CD4-positive, alpha-beta T cell treated with Interleukin-12 subunit alpha and Interleukin-12 subunit beta, for 1 hour (primary cell): ENCODE measurements around the gene ZEB2.

Experiments used
- DNase-seq: peaks from one replicate; pipeline ENCODE4 v3.0.0-alpha.2; 2020

ZEB2 gene

DNA sequence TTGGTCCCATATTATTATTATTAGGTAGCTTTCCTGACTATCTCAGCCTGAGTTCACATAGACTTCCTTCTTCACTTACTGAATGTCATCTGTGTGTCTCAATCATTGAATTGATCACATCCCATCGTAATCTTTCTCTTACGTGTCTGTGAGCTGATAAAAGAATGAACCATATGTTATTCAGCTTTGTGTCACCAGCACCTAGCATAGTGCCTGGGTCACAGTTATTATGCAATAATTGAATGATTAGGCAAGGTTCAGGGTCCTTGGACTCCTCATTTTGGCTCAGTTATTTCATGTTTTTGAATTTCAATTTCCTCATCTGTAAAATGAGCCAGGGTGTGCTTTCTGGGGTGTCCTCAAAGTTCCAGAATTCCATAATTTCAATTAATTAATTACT is 107.2 kb downstream of the ZEB2 start:
- no peak for DNase-seq

DNA sequence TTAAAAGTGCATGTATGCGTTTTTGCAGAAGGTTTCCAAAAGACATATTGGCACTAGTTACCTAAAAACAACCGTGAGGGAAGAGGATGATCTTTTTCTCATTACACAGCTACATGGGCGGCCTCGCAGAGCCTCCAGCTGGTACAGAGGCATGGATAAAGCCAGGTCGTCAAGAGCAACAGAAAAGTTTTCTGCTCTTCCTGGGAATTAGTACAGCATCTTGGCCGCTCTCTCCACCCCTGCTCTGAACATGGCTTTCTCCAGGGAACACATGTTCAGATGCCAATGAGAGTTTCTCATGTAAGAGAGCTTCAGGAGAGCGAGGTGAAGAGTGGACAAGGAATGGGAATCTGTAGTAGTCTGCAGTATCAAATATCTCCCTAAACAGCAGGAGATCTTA is 108.4 kb downstream of the ZEB2 start:
- DNase-seq = no peak

DNA sequence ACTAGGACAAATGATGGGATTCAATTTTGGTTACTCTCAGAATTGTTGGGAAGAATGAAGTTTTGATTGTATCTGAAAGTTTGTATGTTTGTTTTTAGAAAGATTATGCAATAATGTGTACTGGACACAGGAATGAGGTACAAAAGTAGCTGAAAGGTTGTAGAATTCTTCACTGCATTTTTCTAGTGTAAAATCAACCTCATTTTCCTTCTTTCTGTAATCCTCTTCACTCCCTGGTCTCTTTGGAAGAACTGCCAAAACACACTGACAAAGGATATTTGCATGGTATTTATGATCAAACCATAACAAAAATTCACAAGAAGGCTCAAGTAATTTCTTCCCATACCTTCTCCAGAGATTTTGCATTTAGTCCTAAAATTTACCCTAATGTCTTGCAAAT is 110.7 kb downstream of the ZEB2 start:
- no peak for DNase-seq

DNA sequence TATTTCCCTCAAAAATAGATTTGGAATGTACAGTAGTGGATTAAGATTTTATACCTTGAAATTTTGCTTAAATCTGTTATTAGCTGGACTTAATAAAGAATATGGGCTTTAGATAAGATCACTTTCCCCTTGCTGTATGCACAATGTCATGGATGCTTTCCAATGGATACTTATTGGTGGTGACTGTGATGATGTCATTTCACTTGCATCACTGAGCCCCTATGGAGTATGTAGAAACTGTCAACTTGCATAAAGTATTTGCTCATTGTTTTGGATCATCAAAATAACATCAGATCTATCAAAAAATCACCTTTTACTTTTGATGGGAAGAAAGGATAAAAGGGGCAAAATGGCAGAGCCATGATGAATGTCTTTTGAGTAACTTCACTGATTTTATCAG is 112.7 kb downstream of the ZEB2 start:
- DNase-seq = no peak

DNA sequence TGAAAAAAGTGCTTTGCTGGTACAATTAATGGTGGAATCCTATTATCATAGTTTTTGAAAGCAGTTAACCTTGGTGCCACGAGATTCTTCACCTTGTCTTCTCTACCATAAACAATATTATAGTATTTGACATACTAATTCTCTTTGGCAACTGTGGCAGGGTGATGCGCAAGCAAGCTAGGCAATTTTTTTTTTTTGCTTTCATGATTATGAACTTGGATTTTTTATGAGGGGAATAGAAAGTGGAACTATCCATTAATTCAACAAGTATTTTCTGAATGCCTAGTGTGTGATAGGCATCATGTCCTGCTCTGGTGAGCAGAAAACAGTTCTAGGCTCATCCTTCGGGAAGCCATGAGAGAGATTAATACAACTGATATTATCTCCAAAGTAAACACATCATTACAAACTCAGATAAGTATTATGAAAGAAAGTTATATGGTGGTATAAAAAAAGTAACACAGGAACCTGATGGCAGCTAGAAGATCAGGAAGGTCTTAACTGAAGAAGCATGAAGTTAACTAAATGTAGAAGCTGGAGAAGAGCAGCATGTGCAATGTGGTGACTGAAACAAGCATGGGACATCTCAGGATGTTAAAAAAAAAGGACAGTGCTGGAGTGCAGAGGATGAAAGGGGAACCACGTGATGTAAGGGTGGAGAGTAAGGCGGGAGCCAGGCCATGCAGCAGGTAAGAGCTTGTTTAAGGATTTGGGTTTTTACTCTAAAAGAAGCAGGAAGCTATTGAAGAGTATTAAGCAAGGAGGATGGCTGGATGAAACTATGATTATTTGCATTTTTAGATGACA is 113.7 kb downstream of the ZEB2 start:
- no peak for DNase-seq

DNA sequence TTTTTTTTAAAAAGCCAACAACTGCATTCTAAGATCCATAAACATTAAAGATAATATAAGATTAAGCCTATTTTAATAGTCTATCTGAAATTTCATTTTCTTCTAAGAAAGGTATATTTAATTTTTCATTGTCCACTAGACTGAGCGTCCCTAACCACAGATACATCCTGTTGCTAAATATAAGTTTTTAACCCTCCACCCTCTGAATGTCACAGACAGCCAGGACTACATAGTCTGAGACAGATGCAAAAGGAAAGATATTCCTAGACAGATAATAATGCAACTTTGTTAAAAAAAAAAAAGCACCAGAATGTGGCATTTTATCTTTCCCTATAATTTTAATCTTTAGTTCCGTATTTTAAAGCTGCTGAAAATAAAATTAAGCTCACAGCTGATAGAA is 114.6 kb downstream of the ZEB2 start:
- DNase-seq = no peak

DNA sequence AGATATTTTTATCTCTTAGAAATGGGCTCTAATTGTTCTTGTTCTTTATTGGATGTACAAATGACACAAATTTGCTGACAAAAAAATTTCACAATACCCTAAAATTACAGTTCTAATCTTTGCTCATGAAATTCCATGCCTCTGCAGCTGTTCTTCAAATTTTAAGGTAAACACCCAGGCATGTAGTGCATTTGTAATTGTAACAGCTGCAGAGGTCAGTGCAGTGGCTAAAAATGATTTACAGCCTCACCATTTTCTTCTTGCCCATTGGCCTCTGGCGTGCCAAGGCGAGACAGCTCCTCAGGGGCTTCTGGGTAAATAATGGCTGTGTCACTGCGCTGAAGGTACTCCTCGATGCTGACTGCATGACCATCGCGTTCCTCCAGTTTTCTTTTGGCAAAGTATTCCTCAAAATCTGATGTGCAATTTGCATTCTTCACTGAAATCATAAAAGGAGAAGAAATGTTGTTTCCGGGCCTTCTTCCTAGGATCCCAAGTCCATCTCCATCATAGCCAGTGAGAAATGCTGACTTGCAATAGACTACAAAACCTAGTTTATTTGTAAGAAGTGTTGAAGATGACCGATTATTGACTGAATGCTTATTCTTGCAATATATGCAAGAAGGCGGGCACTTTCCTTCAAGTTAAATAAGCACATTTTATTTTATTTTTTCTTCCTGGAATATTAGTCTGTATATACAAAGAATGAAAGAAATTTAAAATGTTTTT is 115.2 kb downstream of the ZEB2 start:
- DNase-seq = no peak

DNA sequence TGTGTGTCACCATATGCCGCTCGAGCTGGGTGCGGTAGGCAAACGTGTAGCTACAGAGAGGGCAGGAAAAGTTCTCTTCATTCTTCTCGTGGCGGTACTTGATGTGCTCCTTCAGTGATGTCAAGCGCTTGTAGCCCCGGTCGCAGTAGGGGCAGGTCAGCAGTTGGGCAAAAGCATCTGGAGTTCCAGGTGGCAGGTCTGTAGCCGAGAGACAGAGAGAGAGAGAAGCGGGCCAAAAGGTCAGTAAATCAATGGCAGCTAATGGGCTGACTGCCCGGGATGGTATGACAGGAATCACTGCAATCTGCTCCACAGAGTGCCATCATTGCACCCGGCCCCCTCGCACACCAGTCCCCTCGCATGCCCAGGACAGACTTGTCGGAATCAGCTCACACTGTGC is 116.0 kb downstream of the ZEB2 start:
- DNase-seq = no peak

DNA sequence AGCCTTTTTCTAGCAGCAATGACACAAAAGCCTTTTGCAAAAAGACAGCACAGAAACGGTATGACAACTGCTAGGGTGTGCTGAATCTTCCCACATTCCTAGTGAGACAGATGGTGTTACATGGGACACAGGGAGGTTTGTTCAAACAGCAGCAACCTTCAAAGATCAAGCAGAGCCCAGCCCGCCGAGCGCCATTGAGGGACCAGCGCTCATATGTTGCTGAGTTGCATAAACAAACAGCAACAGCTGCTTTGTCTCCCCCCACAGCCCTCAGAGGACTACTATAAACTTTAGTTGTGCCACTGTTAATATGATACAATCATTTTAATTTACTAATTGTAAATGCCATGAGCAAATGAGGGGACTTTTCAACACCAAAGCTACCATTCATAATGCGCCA is 117.7 kb downstream of the ZEB2 start:
- no peak for DNase-seq

DNA sequence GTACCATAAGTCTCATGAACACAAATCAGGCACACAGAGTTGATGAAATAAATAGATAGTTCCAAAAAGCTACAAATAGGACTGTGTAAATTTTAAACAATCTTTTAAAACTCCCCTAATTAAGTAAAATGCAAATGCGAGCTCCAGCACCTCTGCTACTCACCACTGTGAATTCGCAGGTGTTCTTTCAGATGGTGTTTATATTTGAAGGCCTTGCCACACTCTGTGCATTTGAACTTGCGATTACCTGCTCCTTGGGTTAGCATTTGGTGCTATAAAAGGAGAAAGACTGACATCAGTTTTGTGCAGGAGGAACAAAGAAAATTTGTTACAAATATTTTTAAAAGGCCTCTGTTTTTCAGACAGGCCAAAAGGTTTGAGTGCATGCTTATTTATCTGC is 118.9 kb downstream of the ZEB2 start:
- no peak for DNase-seq

DNA sequence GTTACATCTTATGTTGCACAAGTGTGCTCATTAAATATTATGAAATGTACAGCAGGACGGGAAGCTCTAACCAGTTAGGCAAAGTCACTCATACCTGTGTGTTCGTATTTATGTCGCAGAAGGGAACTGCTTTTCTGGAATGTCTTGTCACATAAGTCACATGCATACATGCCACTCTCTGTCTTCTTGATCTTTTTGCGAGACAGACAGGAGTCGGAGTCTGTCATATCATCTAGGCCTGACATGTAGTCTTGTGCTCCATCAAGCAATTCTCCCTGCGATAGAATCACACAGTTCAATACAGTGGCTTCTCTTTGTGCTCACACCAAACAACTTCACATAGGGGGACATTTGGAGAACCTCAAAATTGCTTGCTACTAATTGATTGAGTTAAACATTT is 123.6 kb downstream of the ZEB2 start:
- no peak for DNase-seq

DNA sequence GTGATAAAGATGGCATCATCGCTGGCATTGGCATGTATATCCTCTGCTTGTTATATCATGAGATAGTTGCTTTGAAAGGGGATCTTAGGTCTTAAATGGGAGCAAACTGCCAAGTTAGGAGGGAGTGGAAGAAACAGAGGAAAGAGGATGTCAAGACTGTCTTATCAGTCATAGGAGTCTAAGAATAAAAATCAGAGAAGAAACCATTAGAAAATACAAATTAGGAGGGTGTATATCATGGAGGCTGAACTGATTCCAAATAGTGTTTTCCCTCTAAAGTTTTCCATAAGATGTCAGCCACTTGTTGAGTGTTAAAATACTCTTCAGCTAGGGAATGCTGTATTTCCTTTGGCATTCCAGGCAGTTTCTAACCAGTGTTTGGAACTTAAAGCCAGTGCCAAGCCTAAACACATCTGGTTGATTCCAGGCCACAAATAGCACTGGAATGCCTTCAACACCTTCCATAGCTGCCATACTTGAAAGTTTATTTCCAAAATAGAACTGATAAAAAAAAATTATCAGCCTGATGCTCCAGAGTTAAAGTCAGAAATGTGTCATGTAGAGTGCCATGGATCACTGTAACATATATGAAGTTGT is 129.4 kb downstream of the ZEB2 start:
- DNase-seq = no peak

DNA sequence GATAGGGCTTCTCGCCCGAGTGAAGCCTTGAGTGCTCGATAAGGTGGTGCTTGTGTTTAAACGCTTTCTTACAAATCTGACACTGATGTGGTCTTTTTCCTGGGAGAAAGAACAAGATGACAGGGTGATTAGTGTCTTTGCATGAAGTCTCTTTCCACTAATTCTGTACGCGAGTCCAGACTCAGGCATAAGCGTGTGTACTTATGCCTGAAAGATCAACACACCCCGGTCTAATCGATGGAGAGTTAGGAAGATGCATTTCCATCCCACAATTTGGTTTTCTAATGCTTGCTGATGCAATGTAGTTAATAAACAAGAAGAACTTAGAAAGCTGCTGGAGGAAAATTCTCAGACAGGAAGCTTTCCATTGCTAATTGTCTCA is 130.0 kb downstream of the ZEB2 start:
- no peak for DNase-seq

DNA sequence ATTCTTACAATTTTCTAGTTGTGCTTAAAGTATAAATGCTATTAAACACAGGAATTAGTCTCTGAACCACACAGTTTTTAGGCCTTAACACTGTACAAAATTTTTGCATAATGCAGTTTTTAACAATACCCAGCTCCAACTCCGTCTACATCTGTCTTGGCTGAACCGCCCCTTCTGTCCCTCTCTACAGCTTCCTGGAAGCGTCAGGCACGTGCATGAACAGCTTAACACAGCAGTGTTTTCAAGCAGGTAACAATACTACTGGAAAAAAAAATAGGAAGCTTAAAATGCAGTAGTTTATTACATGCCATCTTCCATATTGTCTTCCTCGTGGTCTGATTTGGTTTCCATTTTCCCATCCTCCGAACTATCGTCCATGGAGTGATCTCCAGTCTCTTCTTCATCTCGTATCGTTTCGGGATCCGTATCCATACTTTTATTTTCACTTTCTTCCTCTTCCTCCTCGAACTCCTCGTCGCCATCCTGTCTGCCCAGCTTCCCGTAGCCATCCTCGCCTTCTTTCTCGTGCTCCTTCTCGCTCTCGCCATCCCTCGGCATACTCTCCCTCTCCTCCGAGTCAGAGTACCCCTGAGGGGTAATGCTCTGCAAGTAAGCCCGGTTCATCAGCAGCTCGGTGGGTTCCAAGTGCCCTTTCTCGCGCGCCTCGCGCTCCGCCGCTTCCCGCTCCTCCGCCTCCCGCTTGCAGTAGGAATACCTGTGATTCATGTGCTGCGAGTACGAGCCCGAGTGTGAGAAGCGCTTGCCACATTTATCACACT is 130.6 kb downstream of the ZEB2 start:
- DNase-seq = no peak

DNA sequence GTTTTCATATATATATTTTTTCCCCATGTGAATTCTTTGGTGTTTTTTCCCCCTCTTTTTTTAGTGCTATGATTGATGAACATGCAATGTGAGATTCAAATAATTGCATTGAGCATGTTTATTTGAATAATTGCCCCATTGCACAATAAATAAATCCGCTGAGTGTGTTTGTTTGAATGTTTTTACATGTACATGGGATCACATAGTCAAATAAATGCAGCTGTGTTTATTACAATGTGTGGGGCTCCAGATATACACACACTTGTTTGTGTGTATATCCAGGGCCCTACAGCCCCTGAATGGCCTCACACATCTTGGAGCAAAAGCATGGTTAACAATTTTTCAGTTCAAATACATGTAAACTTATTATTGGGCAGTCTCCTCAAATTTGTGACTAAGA is 134.5 kb downstream of the ZEB2 start:
- no peak for DNase-seq

DNA sequence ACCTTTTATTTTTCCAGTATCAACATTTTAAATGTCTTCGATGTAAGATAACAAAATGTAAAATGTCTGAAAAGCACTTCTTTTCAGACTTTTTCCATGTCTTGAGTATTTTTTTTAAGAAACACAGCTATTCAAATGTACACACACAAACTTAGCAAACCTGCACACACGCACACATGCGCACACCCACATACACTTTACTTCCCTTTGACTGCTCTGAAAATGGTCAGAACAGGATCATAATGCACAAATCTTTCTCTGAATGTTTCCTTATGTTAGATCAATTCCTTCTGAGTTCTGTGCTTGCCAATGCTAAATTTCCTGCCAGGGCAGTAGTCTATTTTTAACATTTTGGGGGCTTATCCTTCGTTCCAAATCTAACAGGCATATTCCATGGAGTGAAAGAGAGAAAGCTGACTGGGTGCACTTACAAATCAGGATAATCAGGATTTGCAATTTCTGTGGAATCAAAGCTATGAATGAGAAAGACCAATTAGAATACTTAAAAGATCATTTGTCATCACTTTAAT is 136.3 kb downstream of the ZEB2 start:
- no peak for DNase-seq

DNA sequence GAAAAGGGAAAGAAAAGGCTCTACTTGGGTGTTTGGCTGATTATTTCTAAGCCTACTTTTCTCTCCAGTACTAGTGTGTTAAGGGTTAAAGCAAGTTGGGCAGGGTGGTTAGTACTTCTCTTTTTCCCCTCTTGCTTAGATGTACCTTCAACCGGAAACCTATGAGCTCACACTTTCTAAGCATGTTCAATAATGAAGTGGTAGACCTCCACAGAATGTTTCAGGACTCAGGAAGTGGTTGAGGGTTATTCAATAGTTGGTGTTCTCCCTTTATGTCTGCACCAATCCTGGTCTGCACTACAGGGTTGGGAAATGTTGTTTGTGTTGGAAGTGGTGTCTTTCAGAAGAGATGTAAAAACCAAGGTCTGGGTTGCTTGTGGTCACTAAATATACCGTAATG is 137.1 kb downstream of the ZEB2 start:
- DNase-seq = peak; percentile 54

DNA sequence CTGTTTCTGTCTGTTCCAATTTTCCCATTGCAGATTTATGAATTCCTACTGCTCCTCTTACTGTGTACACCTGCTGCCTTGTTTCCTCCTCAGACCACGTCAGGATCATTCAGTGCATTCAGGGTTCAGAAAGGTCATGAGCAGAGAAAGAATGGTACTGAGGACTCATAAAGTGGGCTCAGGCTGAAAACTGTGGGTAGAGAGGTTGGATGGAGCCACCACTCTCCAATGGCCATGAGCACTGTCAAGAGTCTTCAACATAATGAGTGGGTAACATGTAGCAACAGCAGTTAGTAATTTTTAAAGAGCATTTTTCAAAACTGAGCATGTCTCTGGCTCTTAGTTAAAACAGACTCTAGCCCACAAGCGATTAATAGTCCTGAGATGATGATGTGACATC is 138.2 kb downstream of the ZEB2 start:
- no peak for DNase-seq

DNA sequence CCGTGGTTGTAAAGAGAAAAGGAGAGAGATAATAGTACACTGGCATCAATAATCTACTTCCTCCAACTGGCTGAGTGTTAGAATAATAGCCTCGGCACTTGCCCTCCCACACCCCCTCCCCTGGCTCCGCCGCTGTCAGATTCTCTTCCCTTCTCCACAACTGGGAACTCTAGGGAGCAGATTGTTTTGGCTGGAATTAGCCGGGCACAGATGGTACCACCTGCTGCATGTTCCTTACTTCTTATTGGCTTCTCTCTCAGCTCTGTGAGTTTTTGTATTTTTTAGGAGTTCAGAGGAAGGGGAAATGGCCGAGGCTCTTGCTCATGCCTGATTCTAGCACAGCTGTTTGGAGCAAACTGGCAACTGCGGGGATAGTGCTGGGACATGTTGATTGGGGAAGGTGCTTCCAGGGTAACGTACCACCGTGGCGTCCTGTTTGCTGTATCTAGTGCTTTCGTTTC is 140.0 kb downstream of the ZEB2 start:
- DNase-seq = no peak

DNA sequence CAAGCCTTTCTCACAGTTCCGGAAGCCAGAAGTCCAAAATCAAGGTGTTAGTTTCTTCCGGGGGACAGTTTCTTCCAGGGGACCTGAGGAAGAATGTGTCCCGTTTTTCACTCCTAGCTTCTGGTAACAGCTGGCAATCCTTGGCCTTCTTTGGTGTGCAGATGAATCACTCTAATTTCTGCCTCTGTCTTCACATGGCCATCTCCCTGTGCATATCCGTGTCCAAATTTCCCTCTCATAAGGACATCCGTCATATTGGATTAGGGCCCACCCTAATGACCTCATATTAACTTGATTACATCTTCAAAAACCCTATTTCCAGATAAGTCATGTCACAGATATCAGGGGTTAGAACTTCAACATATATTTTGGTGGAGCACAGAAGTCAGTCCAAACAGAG is 141.4 kb downstream of the ZEB2 start:
- no peak for DNase-seq

DNA sequence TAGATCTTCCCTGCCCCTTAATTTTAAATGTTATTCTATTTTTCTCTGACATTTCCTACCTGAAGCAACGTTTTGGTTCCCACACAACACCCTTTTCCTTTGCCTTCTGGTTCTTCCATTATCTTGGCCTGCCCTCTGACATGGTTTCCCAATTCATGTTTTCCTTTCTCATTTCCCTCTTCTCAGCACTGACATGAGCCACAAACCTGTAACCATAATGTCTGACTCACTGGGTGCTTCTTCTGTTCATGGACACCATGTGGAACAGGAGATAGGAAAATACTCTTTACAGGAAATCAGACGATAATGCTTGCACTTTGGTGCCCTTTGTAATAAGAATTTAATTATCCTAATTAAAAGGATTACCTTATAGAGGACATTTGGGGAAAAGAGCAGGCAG is 142.0 kb downstream of the ZEB2 start:
- DNase-seq = no peak

DNA sequence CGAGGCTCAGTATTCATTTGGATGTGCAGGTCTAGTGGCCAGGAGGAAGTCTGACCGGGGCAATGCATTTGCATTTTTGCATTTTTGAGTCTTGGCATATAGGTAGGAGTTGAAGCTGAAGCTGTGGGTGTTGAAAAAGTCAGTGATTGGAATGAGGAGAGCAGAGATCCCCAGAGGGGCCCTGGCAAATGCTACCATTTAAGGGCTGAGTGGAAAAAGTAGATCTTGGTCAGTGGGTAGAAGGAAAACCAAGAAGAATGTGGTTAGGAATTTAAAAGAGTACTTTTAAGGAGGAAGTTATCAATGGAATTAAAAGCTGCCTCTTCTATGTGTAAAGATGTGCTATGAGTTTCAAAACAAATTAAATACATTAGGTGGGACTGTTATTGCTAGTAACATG is 143.0 kb downstream of the ZEB2 start:
- DNase-seq = no peak

DNA sequence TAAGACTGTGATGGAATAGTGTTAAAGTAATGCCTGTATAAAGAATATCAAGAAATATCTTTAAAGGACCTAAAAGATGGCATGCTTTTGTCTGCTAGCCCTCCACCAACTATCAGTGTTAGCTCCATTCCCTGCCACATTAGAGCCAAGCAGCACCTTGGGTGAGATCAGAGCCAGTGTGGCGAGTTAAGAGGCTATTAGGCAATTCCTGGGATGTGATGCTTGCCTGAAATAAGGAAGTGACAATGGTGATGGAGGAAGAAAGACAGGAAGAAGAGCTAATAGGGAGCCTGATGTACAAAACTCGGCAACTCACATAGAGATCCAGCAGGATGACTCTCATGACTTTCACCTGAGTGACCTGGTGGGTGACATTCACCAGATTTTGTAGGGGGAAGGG is 143.5 kb downstream of the ZEB2 start:
- no peak for DNase-seq
